ENCODE measurements around the gene KRT23. TPM values are rescaled to one million over a fixed set of nuclear protein-coding genes. Genes with fewer than 3 reads are reported as not detected.

KRT23 gene
- polyA plus RNA-seq, 1 donor from 2014 or later = 0.37 TPM

GRCh38 chr17:40958086-40958953 is 20.9 kb upstream of the KRT23 start:
- Histone ChIP-seq H3K9ac (ENCODE audit: low read length) (no peak overlapping the region), H2AFZ (ENCODE audit: low read depth, low read length) (no peak overlapping the region), H3K27ac (ENCODE audit: low read length) (no peak overlapping the region), H4K20me1 (ENCODE audit: insufficient read depth) (no peaks in the 10 kb centered on the region), H3K9me2 (ENCODE audit: insufficient read depth, low read length) (no peaks in the 10 kb centered on the region), H3K36me3 (ENCODE audit: insufficient read depth, low read length) (no peaks in the 10 kb centered on the region), H3F3A (ENCODE audit: insufficient read depth, low read length, poor library complexity, severe bottlenecking) (no peaks in the 10 kb centered on the region), H3K79me2 (replicated peaks; ENCODE audit: insufficient read depth, low read length) (no peaks in the 10 kb centered on the region), H3K4me2 (ENCODE audit: low read length) (no peak overlapping the region), H3K9me3 (ENCODE audit: low read length) (no peaks in the 10 kb centered on the region), H3K4me3 (ENCODE audit: low read length) (no peak overlapping the region), H3K27me3 (ENCODE audit: insufficient read depth, low read depth, low read length) (no peaks in the 10 kb centered on the region)
- no peak for TF ChIP-seq REST (IDR thresholded peaks at IDR 0.05; ENCODE audit: borderline replicate concordance)
- no peak for TF ChIP-seq POLR2AphosphoS5 (IDR thresholded peaks at IDR 0.05)
- no peak for TF ChIP-seq RAD21 (conservative IDR thresholded peaks at IDR 0.05)
- no peak for TF ChIP-seq EZH2 (IDR thresholded peaks at IDR 0.05; ENCODE audit: borderline replicate concordance, insufficient read depth, low read length, poor library complexity, severe bottlenecking)
- TF ChIP-seq CTCF (IDR thresholded peaks at IDR 0.05; ENCODE audit: poor library complexity, severe bottlenecking) = no peak
- TF ChIP-seq SMC3 (conservative IDR thresholded peaks at IDR 0.05; ENCODE audit: poor library complexity) = no peak
- no peak for TF ChIP-seq TAF1 (IDR thresholded peaks at IDR 0.05; ENCODE audit: low read depth)
- no peak for TF ChIP-seq MXI1 (conservative IDR thresholded peaks at IDR 0.05; ENCODE audit: poor library complexity, severe bottlenecking)
- TF ChIP-seq EP300 (conservative IDR thresholded peaks at IDR 0.05; ENCODE audit: poor library complexity, severe bottlenecking) = no peak

GRCh38 chr17:40956401-40957254 is 19.2 kb upstream of the KRT23 start:
- no peak overlapping the region for H3K4me2 ChIP-seq (ENCODE audit: low read length)
- no peaks in the 10 kb centered on the region for H3K27me3 ChIP-seq (ENCODE audit: insufficient read depth, low read depth, low read length)
- no peaks in the 10 kb centered on the region for H3K9me2 ChIP-seq (ENCODE audit: insufficient read depth, low read length)
- H3K9ac ChIP-seq (ENCODE audit: low read length) = no peak overlapping the region
- TF ChIP-seq EZH2 (IDR thresholded peaks at IDR 0.05; ENCODE audit: borderline replicate concordance, insufficient read depth, low read length, poor library complexity, severe bottlenecking) (no peak), EP300 (conservative IDR thresholded peaks at IDR 0.05; ENCODE audit: poor library complexity, severe bottlenecking) (no peak), SMC3 (conservative IDR thresholded peaks at IDR 0.05; ENCODE audit: poor library complexity) (no peak), TAF1 (IDR thresholded peaks at IDR 0.05; ENCODE audit: low read depth) (no peak), REST (IDR thresholded peaks at IDR 0.05; ENCODE audit: borderline replicate concordance) (no peak)
- H4K20me1 ChIP-seq (ENCODE audit: insufficient read depth) = no peaks in the 10 kb centered on the region
- no peaks in the 10 kb centered on the region for H3F3A ChIP-seq (ENCODE audit: insufficient read depth, low read length, poor library complexity, severe bottlenecking)
- no peaks in the 10 kb centered on the region for H3K9me3 ChIP-seq (ENCODE audit: low read length)
- H3K36me3 ChIP-seq (ENCODE audit: insufficient read depth, low read length) = no peaks in the 10 kb centered on the region
- no peaks in the 10 kb centered on the region for H3K79me2 ChIP-seq (replicated peaks; ENCODE audit: insufficient read depth, low read length)
- H3K4me3 ChIP-seq (ENCODE audit: low read length) = no peak overlapping the region
- H2AFZ ChIP-seq (ENCODE audit: low read depth, low read length) = no peak overlapping the region
- H3K27ac ChIP-seq (ENCODE audit: low read length) = no peak overlapping the region

All from neural cell (in vitro differentiated cells).